Transverse colon (tissue), 4 donors: Measurements from ENCODE around the gene SCGB3A1. TPM values are rescaled to one million over a fixed set of nuclear protein-coding genes. Genes with fewer than 3 reads are reported as not detected.

Source experiments
- DNase-seq: peaks from one replicate; pipeline ENCODE4 v3.0.0-alpha.2; 2019
- H3K27ac ChIP-seq, 4 donors: fragments of 200-600 bp; sonication (generic); 2 replicates each; pipeline ENCODE4 v1.5.1; 2016 to 2018; ENCODE audit warnings: inconsistent platforms in 4 of 4
- H3K27me3 ChIP-seq: fragments of 200-600 bp; sonication (generic); 2 replicates; pipeline ENCODE4 v1.5.1; 2017; ENCODE audit warnings: inconsistent platforms
- H3K36me3 ChIP-seq, 4 donors: fragments of 200-600 bp; sonication (generic); 2 replicates each; pipeline ENCODE4 v1.5.1; 2017 to 2019; ENCODE audit warnings: inconsistent platforms in 4 of 4
- H3K4me1 ChIP-seq, 4 donors: fragments of 200-600 bp; sonication (generic); 2 replicates each; pipeline ENCODE4 v1.5.1; 2017 to 2020; ENCODE audit warnings: inconsistent platforms in 4 of 4
- H3K4me3 ChIP-seq, 4 donors: fragments of 200-600 bp; sonication (generic); 1 replicate in 1 of 4; 2 replicates in 3 of 4; pipeline versions ENCODE4 v1.5.1 to v1.6.1; 2017 to 2019; ENCODE audit warnings: inconsistent platforms in 4 of 4
- H3K9me3 ChIP-seq, 2 donors: fragments of 200-600 bp; sonication (generic); 2 replicates each; pipeline ENCODE4 v1.5.1; 2017 to 2019; ENCODE audit warnings: inconsistent platforms in 2 of 2
- EP300 ChIP-seq: sonication (generic); formaldehyde crosslinking; IDR thresholded peaks from one replicate; pipeline ENCODE4 v1.6.1; 2017; ENCODE audit warnings: antibody characterized with exemption, low read depth
- POLR2A ChIP-seq: fragments of 450-650 bp; IDR thresholded peaks from one replicate; pipeline ENCODE4 v1.6.1; 2016; ENCODE audit warnings: antibody characterized with exemption, mild to moderate bottlenecking, moderate library complexity
- POLR2AphosphoS5 ChIP-seq, 3 donors: sonication (generic); formaldehyde crosslinking; IDR thresholded peaks; one replicate each; pipeline ENCODE4 v1.6.1; 2016; ENCODE audit warnings: antibody characterized with exemption in 3 of 3
- WGBS, 2 donors: methylation state at CpG; one replicate each; pipeline ENCODE4 v1.1.5; 2018; ENCODE audit warnings: low coverage in 1 of 2; 5-methylcytosine and 5-hydroxymethylcytosine counted together
- in situ Hi-C, 4 donors: fragments of 200-750 bp; cut with MboI; loops; one replicate each; pipeline versions ENCODE4 v1.15.0 to v1.15.1; 2017; ENCODE audit warnings: low sequenced_read_pairs in 3 of 4, low pct_ligation_motif_present in 1 of 4, low pct_unique_long_range_greater_than_20kb in 1 of 4
- intact Hi-C: fragments of 100-400 bp; cut with DNase I; formaldehyde crosslinking; loops from one replicate; pipeline ENCODE4 v1.15.1; 2023; ENCODE audit warnings: low total_unique reads
- total RNA-seq, 4 donors: library from RNA; depleted of rRNA; stranded (reverse); fragments of >200 nt; gene quantifications; one replicate each; pipeline ENCODE4 v1.1.0, GENCODE V29; 2016
- TF ChIP-seq, protein P1 (sequence below), 5 experiments: fragments of 200-600 bp in 3 of 5; fragments of 450-650 bp in 2 of 5; sonication (generic) in 3 of 5; IDR thresholded peaks; 1 replicate in 2 of 5; 2 replicates in 3 of 5; pipeline ENCODE4 v1.5.1; 2016 to 2017; ENCODE audit warnings: antibody characterized with exemption in 5 of 5, inconsistent platforms in 3 of 5, mild to moderate bottlenecking in 2 of 5, moderate library complexity in 1 of 5

The SCGB3A1 gene
- total RNA-seq, 4 donors from 2014 or later, result not detected

DNA sequence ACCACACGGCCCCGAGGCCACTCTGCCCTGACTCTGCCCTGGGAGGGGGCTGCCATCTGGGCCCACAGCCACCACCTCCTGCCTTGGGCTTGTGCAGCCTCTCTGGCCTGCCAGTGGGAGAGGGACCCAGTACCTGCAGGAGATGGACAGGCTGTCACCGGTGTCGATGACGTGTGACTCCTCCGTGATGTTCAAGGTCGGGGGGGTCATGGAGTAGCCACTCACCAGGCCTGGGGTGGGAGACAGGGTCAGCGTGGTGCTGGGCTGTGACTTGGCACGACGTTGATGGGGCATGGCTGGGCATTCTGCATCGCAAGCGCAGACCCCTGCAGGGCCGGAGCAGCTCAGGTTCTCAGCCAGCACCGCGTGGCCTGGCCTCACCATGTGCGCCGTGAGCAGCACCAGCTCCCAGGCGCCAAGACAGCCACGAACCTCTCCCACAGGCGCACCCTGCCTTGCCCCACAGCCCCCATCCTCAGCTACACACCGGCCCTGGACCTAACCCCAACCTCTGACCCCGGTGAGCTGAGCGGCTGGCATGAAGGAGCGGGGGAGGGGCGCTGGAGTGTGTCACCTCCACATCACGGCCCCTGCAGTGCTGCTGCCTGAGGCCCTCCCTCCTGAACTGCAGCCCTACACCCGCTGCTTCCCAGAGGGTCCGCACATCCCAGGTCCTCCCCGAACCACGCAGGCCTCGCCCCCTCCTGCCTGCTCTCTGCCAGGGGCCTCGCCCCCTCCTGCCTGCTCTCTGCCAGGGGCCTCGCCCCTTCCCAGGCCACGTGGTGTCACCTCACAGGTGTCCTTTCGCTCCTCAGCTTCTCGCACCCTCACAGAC lies 40.5 kb upstream of the SCGB3A1 start:
- Histone ChIP-seq H3K36me3 (no peaks in the 10 kb centered on the region), H3K27me3 (no peaks in the 10 kb centered on the region), H3K27ac (no peak overlapping the region), H3K9me3 (no peaks in the 10 kb centered on the region), H3K4me3 (no peak overlapping the region), H3K4me1 (no peaks in the 10 kb centered on the region)
- in situ Hi-C loops (no loop called here), intact Hi-C loops (no loop called here)
- no peak for DNase-seq
- TF ChIP-seq, protein P1, sequence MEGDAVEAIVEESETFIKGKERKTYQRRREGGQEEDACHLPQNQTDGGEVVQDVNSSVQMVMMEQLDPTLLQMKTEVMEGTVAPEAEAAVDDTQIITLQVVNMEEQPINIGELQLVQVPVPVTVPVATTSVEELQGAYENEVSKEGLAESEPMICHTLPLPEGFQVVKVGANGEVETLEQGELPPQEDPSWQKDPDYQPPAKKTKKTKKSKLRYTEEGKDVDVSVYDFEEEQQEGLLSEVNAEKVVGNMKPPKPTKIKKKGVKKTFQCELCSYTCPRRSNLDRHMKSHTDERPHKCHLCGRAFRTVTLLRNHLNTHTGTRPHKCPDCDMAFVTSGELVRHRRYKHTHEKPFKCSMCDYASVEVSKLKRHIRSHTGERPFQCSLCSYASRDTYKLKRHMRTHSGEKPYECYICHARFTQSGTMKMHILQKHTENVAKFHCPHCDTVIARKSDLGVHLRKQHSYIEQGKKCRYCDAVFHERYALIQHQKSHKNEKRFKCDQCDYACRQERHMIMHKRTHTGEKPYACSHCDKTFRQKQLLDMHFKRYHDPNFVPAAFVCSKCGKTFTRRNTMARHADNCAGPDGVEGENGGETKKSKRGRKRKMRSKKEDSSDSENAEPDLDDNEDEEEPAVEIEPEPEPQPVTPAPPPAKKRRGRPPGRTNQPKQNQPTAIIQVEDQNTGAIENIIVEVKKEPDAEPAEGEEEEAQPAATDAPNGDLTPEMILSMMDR (IDR thresholded peaks at IDR 0.05), result no peak
- TF ChIP-seq EP300 (no peak), POLR2AphosphoS5 (IDR thresholded peaks at IDR 0.05) (no peak), POLR2A (no peak)
- 72 to 80% methylated on average over 2 to 36 of the region's 36 CpGs for WGBS, 2 donors

DNA sequence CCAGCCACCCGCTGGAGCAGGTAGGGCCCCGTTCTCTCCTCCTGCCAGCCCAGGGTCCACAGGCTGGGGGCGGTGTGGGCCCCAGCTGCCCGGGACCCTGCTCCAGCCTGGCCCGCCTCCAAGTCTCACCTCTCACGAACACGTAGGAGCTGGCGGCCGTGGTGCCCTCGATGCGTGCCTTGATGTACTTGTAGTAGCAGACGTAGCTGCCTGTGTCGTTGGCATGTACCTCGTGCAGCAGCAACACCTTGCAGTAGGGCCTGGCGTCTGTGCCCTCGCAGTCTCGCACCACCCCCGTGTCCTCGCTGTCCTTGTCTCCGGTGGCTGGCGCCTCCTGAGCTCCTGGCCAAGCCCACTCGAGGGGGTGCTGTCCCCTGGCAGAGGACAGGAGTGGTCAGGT lies 39.1 kb upstream of the SCGB3A1 start:
- Histone ChIP-seq H3K9me3 (no peaks in the 10 kb centered on the region), H3K27me3 (no peaks in the 10 kb centered on the region), H3K4me3 (no peak overlapping the region), H3K27ac (no peak overlapping the region), H3K36me3 (no peaks in the 10 kb centered on the region), H3K4me1 (no peaks in the 10 kb centered on the region)
- intact Hi-C loops, result no loop called here
- TF ChIP-seq POLR2A, result no peak
- no peak for TF ChIP-seq POLR2AphosphoS5 (IDR thresholded peaks at IDR 0.05)
- no peak for TF ChIP-seq EP300
- in situ Hi-C loops, result no loop called here
- DNase-seq, result no peak
- 88% methylated on average over 21 of the region's 22 CpGs; no CpG with 5 or more reads in 1 of the 2 donors for WGBS, 2 donors

DNA sequence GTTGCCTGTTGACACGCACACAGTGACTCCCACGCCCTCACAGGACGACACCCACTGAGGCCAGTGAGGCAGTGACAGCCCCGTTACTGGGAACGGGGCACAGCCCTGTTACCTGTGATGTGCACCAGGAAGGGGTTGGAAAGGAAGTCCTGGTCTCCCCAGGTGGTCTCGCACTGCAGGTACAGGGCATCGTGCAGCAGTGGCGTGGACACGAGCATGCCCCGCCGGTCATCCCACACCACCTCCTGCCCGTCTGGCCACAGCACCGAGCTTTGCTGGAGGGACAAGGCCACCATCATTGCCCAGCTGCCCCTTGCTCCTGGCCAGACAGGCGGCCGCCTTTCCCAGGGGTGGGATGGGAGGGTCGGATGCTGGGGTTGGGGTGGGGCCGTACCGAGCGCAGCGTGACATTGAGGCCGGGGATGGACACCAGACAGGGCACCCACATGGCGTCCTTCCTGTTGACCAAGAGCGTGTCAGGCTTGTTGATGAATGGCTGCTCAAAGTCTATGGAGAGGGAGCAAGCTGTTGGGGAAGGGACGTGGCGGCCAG lies 38.6 kb upstream of the SCGB3A1 start:
- Histone ChIP-seq H3K4me3 (no peak overlapping the region), H3K36me3 (no peaks in the 10 kb centered on the region), H3K27me3 (no peaks in the 10 kb centered on the region), H3K9me3 (no peaks in the 10 kb centered on the region), H3K4me1 (no peaks in the 10 kb centered on the region), H3K27ac (no peak overlapping the region)
- WGBS, 2 donors, result 79% methylated on average over 22 of the region's 25 CpGs; no CpG with 5 or more reads in 1 of the 2 donors
- TF ChIP-seq, protein P1 (IDR thresholded peaks at IDR 0.05), result no peak
- TF ChIP-seq EP300, result no peak
- TF ChIP-seq POLR2A, result no peak
- no peak for TF ChIP-seq POLR2AphosphoS5 (IDR thresholded peaks at IDR 0.05)
- DNase-seq, result no peak
- in situ Hi-C loops, result no loop called here
- intact Hi-C loops, result no loop called here

DNA sequence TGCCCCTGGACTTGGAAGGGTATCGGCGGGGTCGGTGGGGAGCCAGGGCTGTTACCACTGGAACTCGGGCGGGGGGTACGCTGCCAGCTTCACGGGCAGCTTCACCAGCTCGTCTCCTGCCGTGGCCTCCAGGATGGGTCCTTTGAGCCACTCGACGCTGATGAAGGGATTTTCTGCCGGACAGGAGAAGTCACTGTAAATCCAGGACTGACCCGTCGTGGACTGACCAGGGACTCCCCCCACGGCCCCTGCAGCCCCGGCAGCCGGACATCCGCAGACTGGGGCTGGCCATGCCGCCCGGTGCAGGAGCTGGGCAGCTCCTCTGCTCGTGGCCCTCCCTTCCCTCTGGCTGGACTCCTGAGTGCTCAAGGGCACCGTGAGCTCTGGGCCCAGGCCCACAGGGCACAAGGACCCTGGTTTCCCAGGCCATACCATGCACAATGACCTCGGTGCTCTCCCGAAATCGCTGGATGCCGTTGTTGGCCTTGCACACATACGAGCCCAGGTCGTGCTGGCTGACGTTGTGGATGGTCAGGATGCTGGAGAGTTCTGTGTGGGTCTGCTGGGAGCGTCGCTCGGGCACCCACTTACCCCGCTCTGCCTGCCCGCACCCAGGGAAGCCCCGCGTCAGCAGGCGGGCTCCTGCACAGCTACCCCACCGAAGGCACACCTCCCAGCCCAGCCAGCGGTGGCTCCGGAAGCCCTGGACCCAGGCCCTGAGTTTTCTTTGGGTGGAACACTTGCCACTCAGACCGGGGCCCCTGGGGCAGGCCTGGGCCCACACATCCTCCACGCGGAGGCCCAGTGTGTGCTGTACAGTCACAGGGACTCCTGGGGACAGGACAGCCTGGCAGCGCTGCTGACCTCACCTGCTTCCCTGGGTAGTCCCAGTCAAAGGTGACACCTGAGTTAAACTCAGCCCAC lies 37.8 kb upstream of the SCGB3A1 start:
- Histone ChIP-seq H3K36me3 (no peaks in the 10 kb centered on the region), H3K27me3 (no peaks in the 10 kb centered on the region), H3K27ac (no peak overlapping the region), H3K4me1 (no peaks in the 10 kb centered on the region), H3K9me3 (no peaks in the 10 kb centered on the region), H3K4me3 (no peak overlapping the region)
- no peak for DNase-seq
- intact Hi-C loops, result no loop called here
- WGBS, 2 donors, result 86% methylated on average over 33 of the region's 44 CpGs; no CpG with 5 or more reads in 1 of the 2 donors
- TF ChIP-seq, protein P1 (IDR thresholded peaks at IDR 0.05), result no peak
- TF ChIP-seq POLR2A, result no peak
- in situ Hi-C loops, result no loop called here
